Loucy (cell line): ENCODE measurements around the gene SLC39A11.

Source experiments
- H2AFZ ChIP-seq: fragments of 200-600 bp; sonication (generic); 2 replicates; pipeline ENCODE4 v1.6.0; 2016; ENCODE audit warnings: antibody characterized with exemption, mild to moderate bottlenecking, low read length, moderate library complexity
- H3F3A ChIP-seq: fragments of 200-600 bp; 2 replicates; pipeline ENCODE4 v1.6.0; 2016; ENCODE audit warnings: antibody characterized with exemption, low read depth, mild to moderate bottlenecking
- H3K27me3 ChIP-seq: fragments of 200-600 bp; sonication (generic); 2 replicates; pipeline ENCODE4 v1.6.1; 2014; ENCODE audit warnings: low read length, mild to moderate bottlenecking; ENCODE audit not compliant: insufficient read depth, poor library complexity, severe bottlenecking
- H3K36me3 ChIP-seq: fragments of 200-600 bp; sonication (generic); 2 replicates; pipeline ENCODE4 v1.6.1; 2016; ENCODE audit warnings: low read length; ENCODE audit not compliant: insufficient read depth
- H3K4me1 ChIP-seq: fragments of 200-600 bp; sonication (generic); 2 replicates; pipeline ENCODE4 v1.5.1; 2014; ENCODE audit warnings: low read length, mild to moderate bottlenecking; ENCODE audit not compliant: insufficient read depth, poor library complexity, severe bottlenecking
- H3K4me2 ChIP-seq: fragments of 200-600 bp; sonication (generic); 2 replicates; pipeline ENCODE4 v1.6.0; 2014; ENCODE audit warnings: antibody characterized with exemption, low read length, low read depth, mild to moderate bottlenecking; ENCODE audit not compliant: poor library complexity, severe bottlenecking
- H3K4me3 ChIP-seq: fragments of 200-600 bp; sonication (generic); 2 replicates; pipeline ENCODE4 v1.5.1; 2014; ENCODE audit warnings: low read length, mild to moderate bottlenecking, mixed read lengths; ENCODE audit not compliant: poor library complexity, severe bottlenecking
- H3K79me2 ChIP-seq: fragments of 200-600 bp; sonication (generic); 2 replicates; pipeline ENCODE4 v1.6.1; 2014; ENCODE audit warnings: low read length; ENCODE audit not compliant: insufficient read depth
- H3K9ac ChIP-seq: fragments of 200-600 bp; sonication (generic); 2 replicates; pipeline ENCODE4 v1.6.0; 2014; ENCODE audit warnings: mild to moderate bottlenecking, low read depth, low read length, moderate library complexity; ENCODE audit not compliant: poor library complexity, severe bottlenecking
- H3K9me2 ChIP-seq: fragments of 200-600 bp; sonication (generic); replicated peaks from 2 replicates; pipeline ENCODE4 v1.6.1; 2016; ENCODE audit warnings: low read depth, low read length, mixed read lengths
- H3K9me3 ChIP-seq: fragments of 200-600 bp; sonication (generic); 2 replicates; pipeline ENCODE4 v1.6.1; 2014; ENCODE audit warnings: mild to moderate bottlenecking, antibody characterized with exemption, low read length, low read depth; ENCODE audit not compliant: insufficient read depth
- H4K20me1 ChIP-seq: fragments of 200-600 bp; sonication (generic); 2 replicates; pipeline ENCODE4 v1.6.0; 2014; ENCODE audit warnings: antibody characterized with exemption, low read length, mild to moderate bottlenecking; ENCODE audit not compliant: insufficient read depth, poor library complexity, severe bottlenecking
- EZH2phosphoT487 ChIP-seq: fragments of 200-600 bp; IDR thresholded peaks from 2 replicates; pipeline ENCODE4 v1.6.1; 2018; ENCODE audit warnings: antibody characterized with exemption, mild to moderate bottlenecking, moderate library complexity, borderline replicate concordance
- TF ChIP-seq, protein P1 (sequence below): fragments of 200-600 bp; sonication (generic); conservative IDR thresholded peaks from 2 replicates; pipeline ENCODE4 v1.5.1; 2014; ENCODE audit warnings: mild to moderate bottlenecking, antibody characterized with exemption, low read length

SLC39A11 gene

GRCh38 chr17:72865954-72866353 lies 226.5 kb downstream of the SLC39A11 start:
- TF ChIP-seq, protein P1, sequence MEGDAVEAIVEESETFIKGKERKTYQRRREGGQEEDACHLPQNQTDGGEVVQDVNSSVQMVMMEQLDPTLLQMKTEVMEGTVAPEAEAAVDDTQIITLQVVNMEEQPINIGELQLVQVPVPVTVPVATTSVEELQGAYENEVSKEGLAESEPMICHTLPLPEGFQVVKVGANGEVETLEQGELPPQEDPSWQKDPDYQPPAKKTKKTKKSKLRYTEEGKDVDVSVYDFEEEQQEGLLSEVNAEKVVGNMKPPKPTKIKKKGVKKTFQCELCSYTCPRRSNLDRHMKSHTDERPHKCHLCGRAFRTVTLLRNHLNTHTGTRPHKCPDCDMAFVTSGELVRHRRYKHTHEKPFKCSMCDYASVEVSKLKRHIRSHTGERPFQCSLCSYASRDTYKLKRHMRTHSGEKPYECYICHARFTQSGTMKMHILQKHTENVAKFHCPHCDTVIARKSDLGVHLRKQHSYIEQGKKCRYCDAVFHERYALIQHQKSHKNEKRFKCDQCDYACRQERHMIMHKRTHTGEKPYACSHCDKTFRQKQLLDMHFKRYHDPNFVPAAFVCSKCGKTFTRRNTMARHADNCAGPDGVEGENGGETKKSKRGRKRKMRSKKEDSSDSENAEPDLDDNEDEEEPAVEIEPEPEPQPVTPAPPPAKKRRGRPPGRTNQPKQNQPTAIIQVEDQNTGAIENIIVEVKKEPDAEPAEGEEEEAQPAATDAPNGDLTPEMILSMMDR = no peak
- no peak for TF ChIP-seq EZH2phosphoT487
- Histone ChIP-seq H3F3A (no peaks in the 10 kb centered on the region), H3K36me3 (no peaks in the 10 kb centered on the region), H3K4me3 (no peak overlapping the region), H3K9ac (no peak overlapping the region), H3K4me1 (no peaks in the 10 kb centered on the region), H3K9me3 (no peaks in the 10 kb centered on the region), H2AFZ (no peak overlapping the region), H3K9me2 (no peaks in the 10 kb centered on the region), H3K27me3 (no peaks in the 10 kb centered on the region), H3K79me2 (no peaks in the 10 kb centered on the region), H4K20me1 (no peaks in the 10 kb centered on the region), H3K4me2 (no peak overlapping the region)

- Histone ChIP-seq H3K79me2 (no peaks in the 10 kb centered on the region), H3K27me3 (no peaks in the 10 kb centered on the region), H2AFZ (no peak overlapping the region), H3K4me2 (no peak overlapping the region), H3K9me3 (no peaks in the 10 kb centered on the region), H3K4me1 (peaks cover 5% of the 10 kb centered on the region), H3K4me3 (no peak overlapping the region), H4K20me1 (no peaks in the 10 kb centered on the region), H3F3A (no peaks in the 10 kb centered on the region), H3K9ac (no peak overlapping the region), H3K36me3 (no peaks in the 10 kb centered on the region), H3K9me2 (no peaks in the 10 kb centered on the region)
- TF ChIP-seq EZH2phosphoT487 = no peak
- TF ChIP-seq, protein P1 = no peak
Measured at GRCh38 chr17:72863526-72864211, 228.8 kb downstream of the SLC39A11 start.

GRCh38 chr17:72862276-72862999 lies 230.1 kb downstream of the SLC39A11 start:
- Histone ChIP-seq H3K4me2 (no peak overlapping the region), H3K27me3 (no peaks in the 10 kb centered on the region), H2AFZ (no peak overlapping the region), H3K4me3 (no peak overlapping the region), H3K9me2 (no peaks in the 10 kb centered on the region), H3F3A (no peaks in the 10 kb centered on the region), H3K4me1 (peaks cover 5% of the 10 kb centered on the region), H3K79me2 (no peaks in the 10 kb centered on the region), H4K20me1 (no peaks in the 10 kb centered on the region), H3K9me3 (no peaks in the 10 kb centered on the region), H3K36me3 (no peaks in the 10 kb centered on the region), H3K9ac (no peak overlapping the region)
- TF ChIP-seq EZH2phosphoT487 = no peak
- TF ChIP-seq, protein P1 = no peak
